ENCODE results near the gene ZC2HC1C.

The ZC2HC1C gene

DNA sequence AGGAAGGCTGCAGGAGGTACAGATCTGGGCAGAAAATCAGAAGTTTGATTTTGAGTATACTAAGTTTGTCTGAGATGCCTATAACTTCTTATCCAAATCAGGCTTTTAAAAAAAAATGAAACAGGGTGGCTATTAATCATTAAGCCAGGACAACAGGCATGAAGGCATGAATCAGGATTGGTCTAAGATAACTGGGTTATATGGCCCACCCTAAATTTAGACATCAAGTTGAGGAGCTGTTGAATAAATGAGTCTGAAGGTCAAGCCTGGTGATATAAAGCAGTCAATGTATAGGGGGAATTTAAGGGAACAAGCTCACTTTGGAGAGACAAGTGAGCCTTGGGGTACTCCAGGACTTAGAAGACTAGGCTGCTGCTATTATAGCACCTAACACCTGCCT is 28.8 kb downstream of the ZC2HC1C start:
- no peak for DNase-seq

- DNase-seq, result no peak
Observed at GRCh38 chr14:75098682-75099081, 29.2 kb downstream of the ZC2HC1C start.

- no peak for DNase-seq
Observed at GRCh38 chr14:75101491-75101890, 32.0 kb downstream of the ZC2HC1C start.

- no peak for DNase-seq
Observed at GRCh38 chr14:75107186-75107585, 37.7 kb downstream of the ZC2HC1C start.

DNA sequence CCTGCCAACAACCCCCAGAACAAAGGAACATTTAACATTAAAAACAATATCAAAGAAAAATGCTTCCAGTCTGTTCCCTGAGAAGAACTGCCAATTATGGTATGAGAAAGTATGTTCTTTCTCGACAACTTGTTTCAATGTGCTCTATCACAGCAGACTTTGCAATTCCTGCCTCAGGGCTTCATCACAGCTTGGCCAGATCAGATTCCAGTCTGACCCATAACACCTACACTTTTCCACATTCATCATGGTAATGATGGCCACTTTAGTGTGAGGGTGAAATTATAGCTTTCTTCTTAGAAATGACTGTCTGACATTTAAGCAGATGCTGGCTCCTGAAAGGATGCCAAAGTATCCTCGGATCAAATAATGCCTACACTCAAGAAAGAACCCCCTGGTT is 40.4 kb downstream of the ZC2HC1C start:
- DNase-seq, result no peak

DNA sequence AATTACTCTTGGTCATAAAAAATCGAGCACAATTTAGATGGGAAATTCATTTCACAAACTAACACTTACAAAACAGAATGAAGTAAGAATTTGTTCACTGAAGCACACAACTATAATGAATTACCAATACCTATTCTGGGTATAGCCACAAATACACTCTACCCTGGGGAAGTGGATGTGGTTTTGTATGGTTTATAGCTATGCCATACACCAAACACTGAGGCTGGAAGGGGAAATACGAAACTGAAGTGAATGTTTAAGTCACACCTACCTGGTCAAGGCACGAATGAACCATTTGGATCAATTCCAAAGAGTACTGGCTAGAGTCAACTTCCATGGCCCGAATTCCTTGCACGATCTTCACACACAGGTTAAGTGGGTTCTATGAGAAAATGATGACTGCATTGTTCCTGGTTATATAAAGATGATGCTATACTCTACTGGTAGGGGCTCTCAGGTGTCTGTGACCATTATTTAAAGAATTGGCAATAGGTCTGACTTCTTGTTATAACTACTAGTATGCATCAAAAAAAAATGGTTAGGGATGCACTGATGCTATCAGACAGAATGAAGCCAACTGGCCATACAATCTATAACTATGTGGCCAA is 44.6 kb downstream of the ZC2HC1C start:
- no peak for DNase-seq

DNA sequence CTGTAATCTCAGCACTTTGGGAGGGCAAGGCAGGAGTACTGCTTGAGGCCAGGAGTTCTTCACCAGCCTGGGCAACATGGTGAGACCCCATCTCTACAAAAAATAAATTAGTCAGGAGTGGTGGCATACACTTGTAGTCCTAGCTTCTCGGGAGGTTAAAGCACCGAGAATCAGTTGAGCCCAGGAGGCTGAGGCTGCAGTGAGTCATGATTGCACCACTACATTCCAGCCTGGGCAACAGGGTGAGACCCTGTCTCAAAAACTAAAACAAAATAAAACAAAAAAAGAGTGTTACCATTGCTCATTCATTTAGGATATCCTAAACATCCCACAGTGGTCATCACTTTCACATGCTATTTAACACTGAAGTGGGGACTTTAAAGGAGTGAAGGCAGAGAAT is 49.6 kb downstream of the ZC2HC1C start:
- DNase-seq, result no peak

GRCh38 chr14:75120541-75121291 is 51.3 kb downstream of the ZC2HC1C start:
- peak; percentile 51 for DNase-seq

- no peak for DNase-seq
Observed at GRCh38 chr14:75121552-75121951, 52.1 kb downstream of the ZC2HC1C start.

GRCh38 chr14:75123991-75124390 is 54.5 kb downstream of the ZC2HC1C start:
- DNase-seq, result peak; percentile 49

DNA sequence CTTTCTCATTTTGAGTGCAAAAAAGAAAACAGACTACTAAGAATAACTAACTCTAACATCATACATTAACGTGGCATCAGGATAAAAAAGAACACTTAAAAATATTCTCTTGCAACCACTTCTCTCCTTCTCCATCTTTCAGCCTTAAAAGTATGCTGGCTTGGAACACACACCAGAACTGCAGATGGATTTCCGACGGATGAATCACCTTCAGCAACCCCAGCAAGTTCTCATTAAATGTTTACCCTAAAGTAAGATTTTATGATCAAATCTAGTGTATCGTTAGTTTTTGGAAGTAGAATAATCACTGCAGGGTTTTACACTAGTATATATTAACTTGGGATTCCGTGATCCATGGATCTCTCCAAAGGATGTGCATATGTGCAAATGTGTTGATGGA is 56.2 kb downstream of the ZC2HC1C start:
- peak; percentile 33 for DNase-seq

GRCh38 chr14:75126121-75126544 is 56.7 kb downstream of the ZC2HC1C start:
- peak; percentile 29 for DNase-seq

- DNase-seq, result peak; percentile 82
Observed at GRCh38 chr14:75126679-75127473, 57.4 kb downstream of the ZC2HC1C start, which contains the start of gene NEK9. Gene NEK9, minus strand, starts transcription at chr14:75127048. Its CDS starts 127 bp downstream, at chr14:75126921.

- DNase-seq, result peak; percentile 21
Observed at GRCh38 chr14:75127474-75127820, 58.0 kb downstream of the ZC2HC1C start.

DNA sequence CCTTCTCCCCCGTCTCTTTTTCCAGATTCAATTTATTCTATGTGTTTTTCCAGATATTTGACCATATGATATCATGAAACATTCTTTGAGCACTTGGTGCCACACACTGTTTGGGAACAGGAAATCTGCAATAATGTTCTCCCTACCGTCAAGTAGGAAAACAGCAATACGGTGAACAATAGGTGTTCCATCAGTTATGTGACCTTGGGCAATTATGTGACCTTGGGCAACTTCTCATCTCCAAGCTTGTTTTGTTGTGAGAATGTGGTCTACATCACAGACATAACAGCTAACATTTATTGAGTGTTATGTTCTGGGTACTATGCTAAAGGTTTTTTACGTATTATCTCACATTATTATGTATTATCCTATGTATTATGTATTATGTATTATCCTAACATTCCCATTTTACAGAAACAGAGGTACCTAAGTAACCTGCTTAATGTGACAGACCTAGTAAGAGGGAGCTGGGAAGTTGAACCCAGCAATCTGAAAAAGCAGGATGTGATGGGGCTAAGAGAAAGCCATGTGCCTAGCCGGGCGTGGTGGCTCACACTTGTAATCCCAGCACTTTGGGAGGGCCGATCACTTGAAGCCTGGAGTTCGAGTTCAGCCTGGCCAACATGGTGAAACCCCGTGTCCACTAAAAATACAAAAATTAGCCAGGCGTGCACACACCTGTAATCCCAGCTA is 58.6 kb downstream of the ZC2HC1C start:
- no peak for DNase-seq

DNA sequence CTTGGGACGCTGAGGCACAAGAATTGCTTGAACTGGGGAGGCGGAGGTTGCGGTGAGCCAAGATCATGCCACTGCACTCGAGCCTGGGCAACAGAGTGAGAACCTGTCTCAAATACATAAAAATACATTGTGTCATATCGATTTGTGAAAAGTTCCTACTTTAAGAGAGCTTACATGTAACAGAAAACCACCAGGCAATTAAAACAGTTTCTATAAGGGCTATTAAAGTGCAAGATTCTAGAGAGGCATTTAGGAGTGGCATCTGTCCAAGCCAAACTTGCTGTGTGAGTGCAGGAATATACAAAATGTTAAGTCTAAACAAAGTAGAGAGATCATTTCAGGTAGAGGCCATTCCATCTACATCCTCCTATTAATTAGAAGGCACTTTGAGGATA is 59.2 kb downstream of the ZC2HC1C start:
- no peak for DNase-seq
